ENCODE data around the gene MAML2. TPM values are rescaled to one million over a fixed set of nuclear protein-coding genes. Genes with fewer than 3 reads are reported as not detected.

MAML2 gene
- polyA plus RNA-seq, 3 donors, result 0.57 to 7.6 (median 1.2) TPM

- Histone ChIP-seq H3K4me2 (replicated peaks; ENCODE audit: extremely low read depth, low read length, poor library complexity, severe bottlenecking) (no peak overlapping the region), H3K79me2 (ENCODE audit: insufficient read depth, low read length) (no peaks in the 10 kb centered on the region), H3K27me3 (ENCODE audit: control insufficient read depth in 2 of 2, insufficient read depth in 2 of 2, low read length in 2 of 2) (no peaks in the 10 kb centered on the region), H3K36me3 (replicated peaks in 1 of 2; ENCODE audit: control insufficient read depth in 1 of 2, insufficient read depth in 2 of 2, low read length in 2 of 2) (no peaks in the 10 kb centered on the region), H3K4me3 (replicated peaks in 1 of 3; ENCODE audit: low read depth in 2 of 3, low read length in 3 of 3) (no peak overlapping the region), H3K27ac (ENCODE audit: low read depth in 1 of 2, low read length in 2 of 2) (no peak overlapping the region), H3K4me1 (ENCODE audit: control insufficient read depth in 1 of 2, insufficient read depth in 2 of 2, low read length in 2 of 2) (no peaks in the 10 kb centered on the region), H3K9ac (ENCODE audit: insufficient read depth, low read length, poor library complexity, severe bottlenecking) (no peak overlapping the region), H2AFZ (ENCODE audit: insufficient read depth, low read depth, low read length, poor library complexity, severe bottlenecking) (no peak overlapping the region), H3K9me3 (replicated peaks in 1 of 2; ENCODE audit: control insufficient read depth in 1 of 2, insufficient read depth in 1 of 2, low read length in 2 of 2) (no peaks in the 10 kb centered on the region), H4K20me1 (ENCODE audit: insufficient read depth, low read length) (peaks cover 4% of the 10 kb centered on the region)
- H3K9me3 Mint-ChIP-seq, result no peaks in the 10 kb centered on the region
- no peak for TF ChIP-seq CTCF (IDR thresholded peaks at IDR 0.05)
- intact Hi-C loops (cut with micrococcal nuclease), result no loop called here
- no peaks in the 10 kb centered on the region for H3K27me3 Mint-ChIP-seq (ENCODE audit: low read depth in 3 of 3)
- peaks cover 4 to 5% of the 10 kb centered on the region in 2 donors for H3K36me3 Mint-ChIP-seq
- H3K4me1 Mint-ChIP-seq, result peaks cover 10% of the 10 kb centered on the region
- 95% methylated on average over 3 of the region's 4 CpGs for whole genome bisulfite sequencing (ENCODE audit: insufficient coverage)
- no peak for DNase-seq
- H3K4me3 Mint-ChIP-seq, result no peak overlapping the region
- no peak overlapping the region for H3K27ac Mint-ChIP-seq
Measured at GRCh38 chr11:96033599-96033998, 309.4 kb downstream of the MAML2 start.

GRCh38 chr11:96033095-96033494 is 309.9 kb downstream of the MAML2 start:
- peaks cover 10% of the 10 kb centered on the region for H3K4me1 Mint-ChIP-seq
- H3K4me3 Mint-ChIP-seq, result no peak overlapping the region
- Histone ChIP-seq H3K9ac (ENCODE audit: insufficient read depth, low read length, poor library complexity, severe bottlenecking) (no peak overlapping the region), H3K4me3 (replicated peaks in 1 of 3; ENCODE audit: low read depth in 2 of 3, low read length in 3 of 3) (no peak overlapping the region), H4K20me1 (ENCODE audit: insufficient read depth, low read length) (peaks cover 8% of the 10 kb centered on the region), H3K36me3 (replicated peaks in 1 of 2; ENCODE audit: control insufficient read depth in 1 of 2, insufficient read depth in 2 of 2, low read length in 2 of 2) (no peaks in the 10 kb centered on the region), H3K27me3 (ENCODE audit: control insufficient read depth in 2 of 2, insufficient read depth in 2 of 2, low read length in 2 of 2) (no peaks in the 10 kb centered on the region), H3K4me2 (replicated peaks; ENCODE audit: extremely low read depth, low read length, poor library complexity, severe bottlenecking) (no peak overlapping the region), H3K27ac (ENCODE audit: low read depth in 1 of 2, low read length in 2 of 2) (no peak overlapping the region), H3K9me3 (replicated peaks in 1 of 2; ENCODE audit: control insufficient read depth in 1 of 2, insufficient read depth in 1 of 2, low read length in 2 of 2) (no peaks in the 10 kb centered on the region), H3K79me2 (ENCODE audit: insufficient read depth, low read length) (no peaks in the 10 kb centered on the region), H3K4me1 (ENCODE audit: control insufficient read depth in 1 of 2, insufficient read depth in 2 of 2, low read length in 2 of 2) (no peaks in the 10 kb centered on the region), H2AFZ (ENCODE audit: insufficient read depth, low read depth, low read length, poor library complexity, severe bottlenecking) (no peak overlapping the region)
- peaks cover 4 to 5% of the 10 kb centered on the region in 2 donors for H3K36me3 Mint-ChIP-seq
- no peak for TF ChIP-seq CTCF (IDR thresholded peaks at IDR 0.05)
- intact Hi-C loops (cut with micrococcal nuclease), result no loop called here
- no peak for DNase-seq
- H3K9me3 Mint-ChIP-seq, result no peaks in the 10 kb centered on the region
- H3K27ac Mint-ChIP-seq, result no peak overlapping the region
- no peaks in the 10 kb centered on the region for H3K27me3 Mint-ChIP-seq (ENCODE audit: low read depth in 3 of 3)
